ENCODE measurements around the gene GPI. TPM values are rescaled to one million over a fixed set of nuclear protein-coding genes. Genes with fewer than 3 reads are reported as not detected.
"Not testable (repeated sequence)": the region's sequence is repeated elsewhere in the genome, so short reads cannot be mapped to it uniquely, and the experiment has no call there.

Gene GPI
- total and polyA plus RNA-seq, 10 donors = 57.5 to 257 (median 161) TPM

- intact Hi-C loops (cut with DNase I; ENCODE audit: low total_unique reads) = no loop called here
- no peak overlapping the region for H3K4me3 ChIP-seq
- DNase-seq = no peak
- no peaks in the 10 kb centered on the region for H3K27me3 ChIP-seq (replicated peaks in 1 of 7)
- WGBS, 5 donors = 84 to 100% (median 92%) methylated on average over 1 of the region's 1 CpG
- peaks cover 0 to 90% (median 75%) of the 10 kb centered on the region in 6 donors for H3K36me3 ChIP-seq
- H3K27ac ChIP-seq = no peak overlapping the region
- H3K9me3 ChIP-seq = no peaks in the 10 kb centered on the region
- H3K4me1 ChIP-seq = no peaks in the 10 kb centered on the region
- no peak for TF ChIP-seq POLR2A (IDR thresholded peaks at IDR 0.05)
- TF ChIP-seq CTCF (IDR thresholded peaks at IDR 0.05 in 8 of 11, conservative IDR thresholded peaks at IDR 0.05 in 3 of 11) = no peak
- no peak for TF ChIP-seq POLR2AphosphoS5 (IDR thresholded peaks at IDR 0.05)
These were observed 32.9 kb downstream of the GPI start for GRCh38 chr19:34397853-34398252.

- intact Hi-C loops (cut with DNase I; ENCODE audit: low total_unique reads) = no loop called here
- Histone ChIP-seq H3K36me3 (peaks cover 0 to 70% (median 57%) of the 10 kb centered on the region in 6 donors), H3K9me3 (no peaks in the 10 kb centered on the region), H3K27me3 (replicated peaks in 1 of 7) (no peaks in the 10 kb centered on the region), H3K27ac (no peak overlapping the region), H3K4me3 (no peak overlapping the region), H3K4me1 (peaks cover 0 to 14% (median 4%) of the 10 kb centered on the region in 6 donors)
- 91 to 95% (median 94%) methylated on average over 9 of the region's 9 CpGs for WGBS, 5 donors
- no peak for DNase-seq
- TF ChIP-seq CTCF (IDR thresholded peaks at IDR 0.05 in 8 of 11, conservative IDR thresholded peaks at IDR 0.05 in 3 of 11) (no peak), POLR2AphosphoS5 (IDR thresholded peaks at IDR 0.05) (no peak)
These were observed 34.9 kb downstream of the GPI start for GRCh38 chr19:34399886-34400285.

- H3K9me3 ChIP-seq; H3K4me3 ChIP-seq; H3K27ac ChIP-seq; H3K27me3 ChIP-seq (replicated peaks in 1 of 7); intact Hi-C loops (cut with DNase I; ENCODE audit: low total_unique reads): not testable (repeated sequence)
- H3K36me3 ChIP-seq = peaks cover 0 to 60% (median 49%) of the 10 kb centered on the region in 6 donors
- peak; percentile 4 for DNase-seq
- 91 to 95% (median 93%) methylated on average over 6 to 8 of the region's 8 CpGs for WGBS, 5 donors
- peaks cover 0 to 24% (median 14%) of the 10 kb centered on the region in 6 donors for H3K4me1 ChIP-seq
These were observed 35.8 kb downstream of the GPI start for GRCh38 chr19:34400844-34401243.

- intact Hi-C loops (cut with DNase I; ENCODE audit: low total_unique reads) = no loop called here
- H3K27me3 ChIP-seq (replicated peaks in 1 of 7) = no peaks in the 10 kb centered on the region
- no peaks in the 10 kb centered on the region for H3K9me3 ChIP-seq
- H3K27ac ChIP-seq = no peak overlapping the region
- H3K4me1 ChIP-seq = peaks cover 0 to 31% (median 15%) of the 10 kb centered on the region in 6 donors
- peaks cover 0 to 47% (median 36%) of the 10 kb centered on the region in 6 donors for H3K36me3 ChIP-seq
- TF ChIP-seq CTCF (IDR thresholded peaks at IDR 0.05 in 8 of 11, conservative IDR thresholded peaks at IDR 0.05 in 3 of 11) = no peak
- TF ChIP-seq POLR2A (IDR thresholded peaks at IDR 0.05) = no peak
- no peak for TF ChIP-seq POLR2AphosphoS5 (IDR thresholded peaks at IDR 0.05)
- DNase-seq = no peak
- 90 to 97% (median 93%) methylated on average over 8 of the region's 8 CpGs for WGBS, 5 donors
- no peak overlapping the region for H3K4me3 ChIP-seq
These were observed 37.1 kb downstream of the GPI start for GRCh38 chr19:34402074-34402600.

GRCh38 chr19:34403784-34404108 is 38.8 kb downstream of the GPI start:
- H3K27me3 ChIP-seq (replicated peaks in 1 of 7) = no peaks in the 10 kb centered on the region
- peaks cover 0 to 35% (median 21%) of the 10 kb centered on the region in 6 donors for H3K36me3 ChIP-seq
- peaks cover 0 to 31% (median 15%) of the 10 kb centered on the region in 6 donors for H3K4me1 ChIP-seq
- peak overlapping the region in 7 of 8 donors; percentile 60 to 85 (median 75) for H3K27ac ChIP-seq
- intact Hi-C loops (cut with DNase I; ENCODE audit: low total_unique reads) = no loop called here
- no peaks in the 10 kb centered on the region for H3K9me3 ChIP-seq
- no peak for DNase-seq
- peak overlapping the region; percentile 72 to 98 (median 94) for H3K4me3 ChIP-seq
- 26 to 37% (median 29%) methylated on average over 6 of the region's 6 CpGs for WGBS, 5 donors
- TF ChIP-seq POLR2A (IDR thresholded peaks at IDR 0.05) (no peak), CTCF (IDR thresholded peaks at IDR 0.05 in 8 of 11, conservative IDR thresholded peaks at IDR 0.05 in 3 of 11) (no peak)
